Neural progenitor cell (in vitro differentiated cells): ENCODE data around the gene LOXL1. TPM values are rescaled to one million over a fixed set of nuclear protein-coding genes. Genes with fewer than 3 reads are reported as not detected.

Source experiments
- DNase-seq: peaks from one replicate; pipeline ENCODE4 v3.0.0-alpha.2; 2016; ENCODE audit warnings: low spot score
- H2AFZ ChIP-seq: fragments of 200-600 bp; sonication (generic); replicated peaks from 2 replicates; pipeline ENCODE4 v1.6.1; 2016; ENCODE audit warnings: antibody characterized with exemption
- H3F3A ChIP-seq: fragments of 200-600 bp; sonication (generic); 2 replicates; pipeline ENCODE4 v1.6.1; 2016; ENCODE audit warnings: antibody characterized with exemption, low read depth
- H3K27ac ChIP-seq: fragments of 200-600 bp; sonication (generic); 2 replicates; pipeline ENCODE4 v1.5.1; 2016; ENCODE audit warnings: mild to moderate bottlenecking
- H3K27me3 ChIP-seq: fragments of 200-600 bp; sonication (generic); 2 replicates; pipeline ENCODE4 v1.6.1; 2016; ENCODE audit warnings: mild to moderate bottlenecking, moderate library complexity
- H3K36me3 ChIP-seq: fragments of 200-600 bp; sonication (generic); 2 replicates; pipeline ENCODE4 v1.5.1; 2016
- H3K4me1 ChIP-seq: fragments of 200-600 bp; sonication (generic); 2 replicates; pipeline ENCODE4 v1.6.1; 2016; ENCODE audit warnings: mixed run types
- H3K4me2 ChIP-seq: fragments of 200-600 bp; sonication (generic); 2 replicates; pipeline ENCODE4 v1.6.1; 2016
- H3K4me3 ChIP-seq: fragments of 200-600 bp; sonication (generic); 2 replicates; pipeline ENCODE4 v1.5.1; 2016
- H3K79me2 ChIP-seq: fragments of 200-600 bp; sonication (generic); 2 replicates; pipeline ENCODE4 v1.6.1; 2016; ENCODE audit warnings: low read depth
- H3K9ac ChIP-seq: fragments of 200-600 bp; sonication (generic); 2 replicates; pipeline ENCODE4 v1.6.1; 2016
- H3K9me3 ChIP-seq: fragments of 200-600 bp; sonication (generic); 2 replicates; pipeline ENCODE4 v1.5.1; 2016; ENCODE audit warnings: low read depth
- H4K20me1 ChIP-seq: fragments of 200-600 bp; sonication (generic); 2 replicates; pipeline ENCODE4 v1.6.1; 2016; ENCODE audit warnings: low read depth
- H3K27ac Mint-ChIP-seq: 3 replicates; pipeline ENCODE4 v1.8.0; 2021; ENCODE audit warnings: mixed read lengths
- H3K27me3 Mint-ChIP-seq: 2 replicates; pipeline ENCODE4 v1.8.0; 2022; ENCODE audit warnings: low read depth, mild to moderate bottlenecking, inconsistent platforms, moderate library complexity, mixed read lengths; ENCODE audit not compliant: insufficient read depth
- H3K36me3 Mint-ChIP-seq: 3 replicates; pipeline ENCODE4 v1.8.0; 2021; ENCODE audit warnings: mixed read lengths
- H3K4me1 Mint-ChIP-seq: 3 replicates; pipeline ENCODE4 v1.8.0; 2021; ENCODE audit warnings: mixed read lengths
- H3K4me3 Mint-ChIP-seq: 3 replicates; pipeline ENCODE4 v1.8.0; 2021; ENCODE audit warnings: mild to moderate bottlenecking, moderate library complexity, mixed read lengths
- H3K9me3 Mint-ChIP-seq: 3 replicates; pipeline ENCODE4 v1.8.0; 2020; ENCODE audit warnings: mixed read lengths
- EZH2 ChIP-seq: fragments of 200-600 bp; sonication (generic); IDR thresholded peaks from 2 replicates; pipeline ENCODE4 v1.6.1; 2017; ENCODE audit warnings: antibody characterized with exemption, mild to moderate bottlenecking, moderate library complexity
- EZH2phosphoT487 ChIP-seq: fragments of 200-600 bp; sonication (generic); IDR thresholded peaks from 2 replicates; pipeline ENCODE4 v1.6.1; 2017; ENCODE audit warnings: antibody characterized with exemption
- total RNA-seq: library from RNA; depleted of rRNA; stranded (reverse); fragments of >200 nt; gene quantifications from 2 replicates; pipeline ENCODE4 v1.2.3, GENCODE V29; 2015; ENCODE audit warnings: low replicate concordance
- TF ChIP-seq, protein P1 (sequence below): fragments of 200-600 bp; sonication (generic); IDR thresholded peaks from 2 replicates; pipeline ENCODE4 v1.5.1; 2017; ENCODE audit warnings: antibody characterized with exemption, mild to moderate bottlenecking

Gene LOXL1
- total RNA-seq, 1 donor from 2014 or later: 5.3 TPM

DNA sequence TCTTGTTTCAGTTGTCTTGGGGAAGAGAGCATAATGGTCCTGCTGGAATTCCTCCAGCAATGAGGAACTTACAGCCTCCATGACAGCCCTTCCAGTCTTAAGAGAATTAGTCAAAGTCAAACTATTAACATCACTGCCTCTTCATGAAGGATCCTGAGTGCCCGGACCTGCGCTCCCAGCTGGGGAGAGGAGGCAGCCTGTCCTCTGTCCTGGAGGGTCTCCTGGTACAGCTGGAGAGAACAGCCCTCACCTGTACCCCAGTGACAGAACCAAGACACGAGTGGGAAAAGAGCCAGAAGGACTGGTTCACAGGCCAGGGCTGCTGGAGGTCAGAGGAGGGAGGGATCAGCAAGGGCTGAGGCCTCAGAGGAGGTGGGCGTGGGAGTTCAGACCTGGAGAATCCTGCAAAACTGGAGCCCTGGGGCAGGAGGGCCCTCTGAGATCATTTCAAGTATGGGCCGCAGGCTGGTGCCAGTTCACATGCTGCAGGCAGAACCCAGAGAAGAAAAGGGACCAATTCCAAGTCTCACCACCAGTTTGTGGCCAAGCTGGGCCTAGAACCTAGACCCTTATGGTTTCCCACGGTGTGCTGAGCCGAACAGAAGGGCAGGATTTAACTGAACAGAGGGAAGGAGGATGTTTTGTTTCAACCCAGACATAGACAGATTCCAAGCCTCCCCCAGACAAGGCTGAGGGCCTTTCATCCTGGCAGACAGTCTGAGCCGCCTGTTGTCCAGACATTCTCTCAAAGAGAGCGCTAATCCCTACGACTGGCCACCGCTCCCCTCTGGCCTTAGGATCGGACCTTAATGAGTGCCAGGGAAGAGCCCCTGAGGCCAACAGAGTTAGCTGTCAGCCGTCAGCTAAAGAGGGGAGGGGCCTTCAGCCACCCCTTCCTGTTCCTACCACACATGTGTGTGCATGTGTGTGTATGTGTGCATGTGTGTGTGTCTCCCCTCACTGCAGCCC, 18.2 kb downstream of the LOXL1 start:
- peaks cover 3% of the 10 kb centered on the region for H3K36me3 Mint-ChIP-seq
- no peaks in the 10 kb centered on the region for H3K9me3 ChIP-seq
- H3K27me3 Mint-ChIP-seq: peaks cover 17% of the 10 kb centered on the region
- no peaks in the 10 kb centered on the region for H3K79me2 ChIP-seq
- DNase-seq: peak; percentile 95
- H4K20me1 ChIP-seq: peaks cover 65% of the 10 kb centered on the region
- peaks cover 26% of the 10 kb centered on the region for H3K27me3 ChIP-seq
- no peak overlapping the region for H3K4me3 ChIP-seq
- no peaks in the 10 kb centered on the region for H3K9me3 Mint-ChIP-seq
- H3F3A ChIP-seq: peaks cover 14% of the 10 kb centered on the region
- no peaks in the 10 kb centered on the region for H3K36me3 ChIP-seq
- H3K4me1 ChIP-seq: peaks cover 10% of the 10 kb centered on the region
- no peak overlapping the region for H2AFZ ChIP-seq
- no peak for TF ChIP-seq EZH2phosphoT487
- TF ChIP-seq, protein P1, sequence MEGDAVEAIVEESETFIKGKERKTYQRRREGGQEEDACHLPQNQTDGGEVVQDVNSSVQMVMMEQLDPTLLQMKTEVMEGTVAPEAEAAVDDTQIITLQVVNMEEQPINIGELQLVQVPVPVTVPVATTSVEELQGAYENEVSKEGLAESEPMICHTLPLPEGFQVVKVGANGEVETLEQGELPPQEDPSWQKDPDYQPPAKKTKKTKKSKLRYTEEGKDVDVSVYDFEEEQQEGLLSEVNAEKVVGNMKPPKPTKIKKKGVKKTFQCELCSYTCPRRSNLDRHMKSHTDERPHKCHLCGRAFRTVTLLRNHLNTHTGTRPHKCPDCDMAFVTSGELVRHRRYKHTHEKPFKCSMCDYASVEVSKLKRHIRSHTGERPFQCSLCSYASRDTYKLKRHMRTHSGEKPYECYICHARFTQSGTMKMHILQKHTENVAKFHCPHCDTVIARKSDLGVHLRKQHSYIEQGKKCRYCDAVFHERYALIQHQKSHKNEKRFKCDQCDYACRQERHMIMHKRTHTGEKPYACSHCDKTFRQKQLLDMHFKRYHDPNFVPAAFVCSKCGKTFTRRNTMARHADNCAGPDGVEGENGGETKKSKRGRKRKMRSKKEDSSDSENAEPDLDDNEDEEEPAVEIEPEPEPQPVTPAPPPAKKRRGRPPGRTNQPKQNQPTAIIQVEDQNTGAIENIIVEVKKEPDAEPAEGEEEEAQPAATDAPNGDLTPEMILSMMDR: peak; percentile 4
- H3K4me2 ChIP-seq: peak overlapping the region; percentile 10
- H3K9ac ChIP-seq: no peak overlapping the region
- H3K27ac Mint-ChIP-seq: peak overlapping the region; percentile 72
- H3K4me3 Mint-ChIP-seq: peak overlapping the region; percentile 11
- H3K27ac ChIP-seq: no peak overlapping the region
- peaks cover 41% of the 10 kb centered on the region for H3K4me1 Mint-ChIP-seq

GRCh38 chr15:73945130-73945508, 18.9 kb downstream of the LOXL1 start:
- Histone ChIP-seq H2AFZ (no peak overlapping the region), H3K4me3 (no peak overlapping the region), H3K4me1 (peaks cover 10% of the 10 kb centered on the region), H4K20me1 (peaks cover 66% of the 10 kb centered on the region), H3K27ac (no peak overlapping the region), H3K36me3 (no peaks in the 10 kb centered on the region), H3K9ac (no peak overlapping the region), H3F3A (peaks cover 14% of the 10 kb centered on the region), H3K4me2 (no peak overlapping the region), H3K79me2 (no peaks in the 10 kb centered on the region), H3K9me3 (no peaks in the 10 kb centered on the region), H3K27me3 (peaks cover 26% of the 10 kb centered on the region)
- Mint-ChIP-seq H3K4me3 (peak overlapping the region; percentile 11), H3K36me3 (peaks cover 3% of the 10 kb centered on the region), H3K27me3 (peaks cover 15% of the 10 kb centered on the region), H3K27ac (peak overlapping the region; percentile 72), H3K9me3 (no peaks in the 10 kb centered on the region), H3K4me1 (peaks cover 39% of the 10 kb centered on the region)
- TF ChIP-seq EZH2phosphoT487: no peak
- DNase-seq: no peak

DNA sequence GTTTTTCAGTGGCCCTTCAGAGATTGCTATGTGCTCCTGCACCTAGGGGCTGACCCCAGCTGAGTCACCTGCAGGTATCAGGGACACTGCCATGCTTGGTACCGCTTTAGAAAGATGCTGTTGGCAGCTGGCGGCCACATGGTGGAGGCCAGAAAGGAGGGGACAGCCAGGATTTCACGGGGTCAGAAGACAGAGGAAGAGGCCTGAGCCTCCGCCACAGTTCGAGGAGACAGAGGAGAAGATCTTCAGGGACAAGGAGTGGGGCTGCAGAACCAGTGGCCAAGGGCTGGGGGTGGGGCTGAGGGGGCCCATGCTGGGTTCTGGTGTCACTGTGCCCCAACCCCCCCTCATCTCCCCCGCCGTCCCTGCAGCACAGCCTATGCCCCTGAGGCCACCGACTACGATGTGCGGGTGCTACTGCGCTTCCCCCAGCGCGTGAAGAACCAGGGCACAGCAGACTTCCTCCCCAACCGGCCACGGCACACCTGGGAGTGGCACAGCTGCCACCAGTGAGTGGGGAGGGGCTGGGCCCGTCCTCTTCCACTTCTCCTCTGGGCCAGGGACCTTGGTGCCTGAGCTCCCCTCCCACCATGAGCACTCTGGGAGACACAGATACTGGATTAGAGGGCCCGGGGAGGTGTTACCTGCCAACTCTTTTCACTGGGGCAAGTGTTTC, 19.9 kb downstream of the LOXL1 start:
- peaks cover 67% of the 10 kb centered on the region for H4K20me1 ChIP-seq
- peaks cover 22% of the 10 kb centered on the region for H3F3A ChIP-seq
- peaks cover 3% of the 10 kb centered on the region for H3K36me3 Mint-ChIP-seq
- H3K27ac Mint-ChIP-seq: no peak overlapping the region
- H3K4me3 ChIP-seq: no peak overlapping the region
- H3K4me1 ChIP-seq: peaks cover 10% of the 10 kb centered on the region
- no peak overlapping the region for H3K4me2 ChIP-seq
- H3K4me3 Mint-ChIP-seq: no peak overlapping the region
- no peak overlapping the region for H3K27ac ChIP-seq
- no peak overlapping the region for H2AFZ ChIP-seq
- H3K9me3 ChIP-seq: no peaks in the 10 kb centered on the region
- TF ChIP-seq EZH2 (no peak), EZH2phosphoT487 (no peak)
- H3K79me2 ChIP-seq: no peaks in the 10 kb centered on the region
- DNase-seq: no peak
- no peaks in the 10 kb centered on the region for H3K9me3 Mint-ChIP-seq
- H3K4me1 Mint-ChIP-seq: peaks cover 43% of the 10 kb centered on the region
- peaks cover 26% of the 10 kb centered on the region for H3K27me3 ChIP-seq
- no peaks in the 10 kb centered on the region for H3K36me3 ChIP-seq
- peaks cover 15% of the 10 kb centered on the region for H3K27me3 Mint-ChIP-seq
- no peak overlapping the region for H3K9ac ChIP-seq

DNA sequence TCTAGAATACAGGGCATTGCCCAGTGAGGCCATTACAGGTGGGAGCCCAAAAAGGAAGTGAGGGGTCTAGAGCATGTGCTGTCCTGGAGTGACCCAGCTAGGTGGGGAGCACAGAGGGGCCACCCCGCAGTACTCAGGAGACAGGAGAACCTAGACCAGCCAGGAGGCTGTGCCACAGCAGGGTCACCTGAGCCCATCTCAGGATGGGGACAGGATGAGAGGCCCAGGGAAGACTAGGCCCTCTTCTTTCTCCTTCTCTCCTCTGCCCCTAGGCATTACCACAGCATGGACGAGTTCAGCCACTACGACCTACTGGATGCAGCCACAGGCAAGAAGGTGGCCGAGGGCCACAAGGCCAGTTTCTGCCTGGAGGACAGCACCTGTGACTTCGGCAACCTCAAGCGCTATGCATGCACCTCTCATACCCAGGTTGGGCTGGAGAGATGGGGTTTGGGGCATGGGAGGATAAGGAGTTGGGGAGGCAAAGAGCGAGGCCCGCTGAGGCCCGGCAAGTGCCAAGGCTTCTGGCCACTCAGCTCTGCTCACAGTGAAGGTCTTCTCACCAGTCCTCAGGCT, 20.6 kb downstream of the LOXL1 start:
- H3K27me3 ChIP-seq: peaks cover 25% of the 10 kb centered on the region
- H3K79me2 ChIP-seq: no peaks in the 10 kb centered on the region
- H3K9me3 Mint-ChIP-seq: no peaks in the 10 kb centered on the region
- DNase-seq: no peak
- H3K36me3 ChIP-seq: no peaks in the 10 kb centered on the region
- peaks cover 67% of the 10 kb centered on the region for H4K20me1 ChIP-seq
- H3K9me3 ChIP-seq: no peaks in the 10 kb centered on the region
- peaks cover 22% of the 10 kb centered on the region for H3F3A ChIP-seq
- H3K9ac ChIP-seq: no peak overlapping the region
- no peak overlapping the region for H2AFZ ChIP-seq
- H3K4me1 Mint-ChIP-seq: peaks cover 50% of the 10 kb centered on the region
- TF ChIP-seq EZH2phosphoT487 (no peak), EZH2 (no peak)
- TF ChIP-seq, protein P1: no peak
- no peak overlapping the region for H3K4me3 Mint-ChIP-seq
- no peak overlapping the region for H3K27ac ChIP-seq
- H3K27me3 Mint-ChIP-seq: peaks cover 15% of the 10 kb centered on the region
- H3K4me2 ChIP-seq: no peak overlapping the region
- peaks cover 17% of the 10 kb centered on the region for H3K4me1 ChIP-seq
- H3K36me3 Mint-ChIP-seq: peaks cover 3% of the 10 kb centered on the region
- no peak overlapping the region for H3K27ac Mint-ChIP-seq
- no peak overlapping the region for H3K4me3 ChIP-seq
